ENCODE measurements around the gene ASB5.

The ASB5 gene

GRCh38 chr4:176277162-176277904 lies 8.3 kb upstream of the ASB5 start:
- peak; percentile 34 for DNase-seq (ENCODE audit: low spot score)

GRCh38 chr4:176276710-176277109 lies 7.7 kb upstream of the ASB5 start:
- DNase-seq (ENCODE audit: low spot score) = no peak

GRCh38 chr4:176274441-176274840 lies 5.4 kb upstream of the ASB5 start:
- DNase-seq (ENCODE audit: low spot score) = no peak

DNA sequence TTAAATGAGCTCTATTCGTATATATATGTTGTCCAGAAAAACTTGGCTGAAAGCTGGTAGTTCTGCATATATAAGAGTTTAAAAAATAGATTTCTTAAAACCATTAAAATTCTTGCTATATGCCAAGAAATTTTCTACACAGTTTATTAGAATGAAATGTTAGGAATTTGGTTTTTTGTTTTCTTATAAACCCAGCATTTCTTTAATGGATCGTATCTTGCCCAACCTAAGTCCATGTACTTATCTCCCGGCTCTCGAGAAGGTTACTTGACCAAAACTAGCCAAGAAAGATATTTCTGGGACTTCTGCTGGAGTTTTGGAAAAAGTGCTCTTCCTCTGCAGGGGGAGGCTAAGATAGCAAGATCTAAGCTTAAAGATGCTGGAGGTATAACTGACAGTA lies 4.7 kb upstream of the ASB5 start:
- DNase-seq (ENCODE audit: low spot score) = no peak

- no peak for DNase-seq (ENCODE audit: low spot score)
Measured at GRCh38 chr4:176272799-176273198, 3.8 kb upstream of the ASB5 start.

DNA sequence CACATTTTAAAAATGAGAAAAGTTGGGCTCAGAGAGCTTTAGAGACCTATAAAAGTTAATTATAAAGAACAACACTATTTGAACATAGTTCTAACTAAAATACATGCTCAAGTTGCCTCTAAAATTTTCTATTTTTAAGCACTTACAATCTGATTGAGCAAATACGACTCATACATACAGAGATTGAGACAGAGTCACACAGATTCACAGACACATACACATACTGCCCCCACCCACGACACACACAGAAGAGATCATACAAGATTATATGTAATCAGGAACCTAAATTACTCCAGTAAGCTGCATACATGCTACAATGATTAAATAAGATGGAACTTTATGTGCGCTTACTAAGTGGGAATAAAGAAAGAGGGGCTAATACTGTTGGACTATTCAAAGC lies 2.7 kb upstream of the ASB5 start:
- DNase-seq (ENCODE audit: low spot score) = no peak

DNA sequence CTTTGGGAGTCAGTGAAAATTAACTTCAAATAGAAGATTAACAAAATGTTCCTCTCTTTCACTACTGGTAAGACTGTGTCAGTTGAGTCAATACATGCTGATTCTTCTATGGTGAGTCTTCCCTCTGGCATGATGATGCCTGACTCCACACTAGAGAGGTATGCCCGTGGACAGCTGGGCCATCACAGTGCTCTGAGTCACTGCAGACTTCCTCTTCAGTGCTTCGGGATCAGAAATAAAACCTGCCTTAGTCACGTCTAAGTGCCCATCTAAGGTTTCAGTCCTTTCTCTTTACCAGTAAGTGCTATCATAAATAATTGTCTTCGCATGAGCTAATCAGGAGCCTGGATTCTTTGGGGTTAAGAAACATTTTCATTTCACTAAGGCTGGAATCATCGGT lies 1.6 kb upstream of the ASB5 start:
- no peak for DNase-seq (ENCODE audit: low spot score)

DNA sequence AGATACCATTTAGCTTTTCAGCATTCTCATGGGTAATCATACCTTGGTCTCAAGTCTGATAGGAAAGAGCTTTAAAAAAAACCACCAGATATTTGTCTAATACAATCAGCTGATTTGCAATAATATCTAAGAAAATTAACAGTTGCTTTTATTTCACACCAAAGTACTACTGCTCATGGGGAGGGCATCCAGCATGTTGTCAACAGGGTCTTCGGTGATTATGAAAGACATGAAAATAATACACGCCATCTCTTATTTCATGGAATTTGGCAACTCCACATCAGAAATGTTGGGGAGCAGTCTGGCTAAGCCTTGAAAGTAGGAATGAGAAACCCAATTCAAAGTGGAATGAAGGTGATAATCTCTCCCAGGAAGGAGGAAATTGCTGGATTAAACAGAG lies 3.0 kb downstream of the ASB5 start:
- DNase-seq (ENCODE audit: low spot score) = no peak

DNA sequence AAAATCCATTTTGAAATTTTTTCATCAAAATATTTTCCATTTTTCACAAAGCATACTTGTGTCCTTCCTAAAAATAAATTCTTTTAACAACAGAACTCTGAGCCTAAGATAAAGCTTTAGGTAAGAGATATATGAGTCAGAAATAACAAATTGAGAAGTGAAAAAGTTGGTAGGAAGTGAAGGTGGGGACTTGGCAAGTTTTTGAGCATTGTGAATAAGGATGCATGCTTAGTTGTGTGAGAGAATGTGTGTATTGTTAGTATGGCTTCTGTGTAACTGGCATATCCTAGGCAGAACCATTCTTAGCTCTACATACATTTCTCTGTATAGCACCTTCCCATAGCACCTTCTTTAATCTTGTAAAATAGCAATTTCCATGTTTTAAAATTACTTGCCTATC lies 6.8 kb downstream of the ASB5 start:
- DNase-seq (ENCODE audit: low spot score) = no peak

DNA sequence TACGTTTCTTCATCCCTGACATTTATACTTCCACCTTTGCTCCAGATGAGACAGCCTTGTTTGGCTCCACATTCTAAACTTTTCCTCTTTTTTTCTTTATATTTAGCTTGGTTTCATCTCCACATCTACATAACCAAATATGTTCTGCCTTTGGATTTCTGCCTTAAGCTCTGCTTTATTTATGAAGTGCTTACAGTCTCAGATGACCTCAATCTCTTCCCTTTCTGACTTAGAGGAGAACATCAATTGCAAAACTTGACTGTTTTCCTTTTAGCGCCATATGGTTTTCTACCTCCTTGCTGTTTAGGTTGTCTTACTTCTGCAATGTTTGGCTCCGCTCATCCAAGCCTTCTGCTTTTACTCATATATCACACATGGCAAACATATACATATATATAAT lies 7.5 kb downstream of the ASB5 start:
- no peak for DNase-seq (ENCODE audit: low spot score)

DNA sequence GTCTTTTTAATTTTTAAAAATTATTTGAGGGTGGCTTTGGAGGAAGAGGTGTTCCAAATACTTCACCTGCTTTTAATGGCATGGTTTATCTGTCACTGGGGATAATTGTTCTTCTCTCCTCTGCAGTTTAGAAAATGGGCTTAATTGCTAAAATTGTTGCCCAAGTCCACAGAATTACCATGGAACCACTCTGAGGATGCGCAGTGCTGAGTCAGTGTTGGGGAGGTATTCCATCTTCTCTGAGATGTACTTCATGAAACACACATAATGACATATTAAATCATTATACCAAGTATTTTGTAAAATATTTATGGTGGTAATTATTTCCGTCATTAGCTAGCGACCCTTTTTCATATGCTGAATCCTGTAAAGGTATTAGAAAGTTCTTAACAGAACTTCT lies 8.0 kb downstream of the ASB5 start:
- no peak for DNase-seq (ENCODE audit: low spot score)

DNA sequence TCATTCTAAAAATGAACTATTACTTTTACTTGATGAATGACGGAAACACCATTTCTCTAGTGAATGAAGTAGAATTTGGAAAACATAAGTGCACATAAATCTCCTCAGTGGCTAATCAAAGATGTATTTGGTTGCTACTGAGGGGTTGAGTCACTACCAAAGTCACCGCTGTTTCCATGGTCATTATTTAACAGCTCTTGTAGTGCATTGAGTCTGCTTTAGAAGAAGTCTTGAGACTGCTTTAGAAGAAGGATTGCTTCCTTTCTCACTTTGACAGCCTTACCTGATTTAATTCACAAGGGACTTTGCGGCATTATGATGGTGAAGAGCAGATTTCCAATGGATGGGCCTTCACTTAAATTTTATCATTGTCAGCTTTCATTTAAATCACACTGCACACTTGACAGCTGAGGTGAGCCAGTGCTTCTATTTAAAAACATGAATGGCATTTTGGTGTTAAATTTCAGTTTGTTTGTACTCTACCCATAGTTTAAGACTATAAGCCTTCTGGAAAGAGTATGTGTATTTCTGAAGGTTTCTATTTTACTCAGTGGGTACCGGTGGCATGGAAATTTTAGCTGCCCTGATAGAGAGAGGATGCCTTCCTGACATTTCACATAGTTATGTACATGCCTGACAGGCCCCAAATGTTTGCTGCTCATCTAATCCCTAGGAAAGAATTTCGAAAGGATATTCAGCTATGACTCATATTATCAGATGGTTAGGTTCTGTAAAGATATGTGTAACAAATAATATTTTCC lies 9.5 kb downstream of the ASB5 start:
- no peak for DNase-seq (ENCODE audit: low spot score)

GRCh38 chr4:176258135-176258534 lies 10.9 kb downstream of the ASB5 start:
- no peak for DNase-seq (ENCODE audit: low spot score)

DNA sequence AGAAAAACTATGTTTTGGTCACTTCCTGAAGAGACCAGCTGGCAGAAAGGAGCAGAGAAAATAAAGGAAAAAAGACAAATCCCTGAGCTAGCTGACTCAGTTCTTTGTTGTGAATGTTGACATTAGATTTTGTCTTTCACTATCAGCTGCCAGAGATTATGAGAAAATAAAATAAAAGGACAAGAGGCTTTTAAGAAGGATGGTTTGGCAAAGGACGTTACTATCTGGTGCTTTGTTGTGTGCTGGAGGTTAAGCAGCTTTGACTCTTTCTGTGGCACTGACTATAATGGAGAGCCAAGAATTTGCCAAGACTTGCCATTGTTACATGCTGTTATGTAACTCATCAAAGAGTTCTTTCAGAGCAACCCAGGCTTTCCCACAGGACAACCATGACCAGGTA lies 12.1 kb downstream of the ASB5 start:
- no peak for DNase-seq (ENCODE audit: low spot score)

DNA sequence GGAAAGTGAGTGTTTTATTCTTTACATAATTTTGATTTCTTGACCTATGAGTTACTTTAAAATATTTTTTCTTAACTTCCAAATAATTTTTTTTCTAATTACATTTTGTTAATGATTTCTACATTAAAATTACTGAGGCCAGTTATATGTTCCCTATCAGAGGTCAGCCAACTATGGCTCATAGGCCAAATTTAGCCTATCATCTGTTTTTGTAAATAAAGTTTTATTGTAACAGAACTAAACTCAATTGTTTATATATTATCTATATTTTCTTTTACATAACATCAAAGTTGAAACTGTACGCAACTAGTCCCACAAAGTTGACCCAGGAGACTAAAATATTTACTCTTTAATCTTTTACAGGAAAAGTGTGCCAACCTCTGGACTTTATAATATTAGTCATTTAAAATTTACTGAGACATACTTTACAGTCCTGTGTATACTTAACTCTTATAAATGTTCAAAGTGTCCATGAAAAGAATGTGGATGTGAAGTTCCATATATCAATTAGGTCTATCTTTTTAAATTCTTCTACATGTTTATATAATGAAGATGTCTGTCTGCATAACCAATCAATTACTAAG lies 26.2 kb downstream of the ASB5 start:
- DNase-seq (ENCODE audit: low spot score) = no peak

DNA sequence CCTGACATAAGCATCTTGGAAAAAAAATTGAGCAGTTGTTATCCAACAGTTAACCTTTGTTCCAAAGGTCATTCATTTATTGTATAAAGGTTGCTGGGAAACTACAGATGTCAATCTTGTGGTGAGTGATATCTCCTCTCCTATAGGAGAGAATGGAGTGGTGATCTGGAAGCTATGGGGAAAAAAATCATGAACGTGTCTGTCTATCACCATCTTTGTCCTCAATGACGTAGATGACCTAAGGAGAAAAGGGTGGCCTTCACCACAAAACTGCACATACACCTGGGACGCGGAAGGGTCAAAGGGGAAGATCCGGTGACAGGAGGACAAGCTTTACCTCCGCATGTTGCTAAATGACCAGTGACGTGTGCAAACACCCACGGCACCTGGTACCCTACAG lies 27.3 kb downstream of the ASB5 start:
- DNase-seq (ENCODE audit: low spot score) = no peak

DNA sequence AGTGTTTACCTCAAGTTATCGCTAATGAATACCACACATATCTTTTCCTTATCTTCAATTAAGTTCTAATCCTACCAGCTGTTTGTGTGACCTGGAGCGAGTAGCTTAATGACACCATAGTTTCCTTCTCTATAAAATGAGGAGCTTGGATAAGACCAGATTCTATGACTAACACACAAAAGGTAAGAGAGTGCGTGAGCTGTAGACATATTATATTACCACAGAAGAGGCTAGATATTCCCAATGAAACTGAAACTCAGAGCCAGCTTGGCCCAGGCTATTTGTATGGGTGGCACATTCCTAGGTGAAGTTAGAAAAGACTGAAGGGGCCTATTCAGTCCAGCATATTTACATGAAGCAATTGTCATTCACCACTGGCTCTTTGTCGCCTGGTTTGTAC lies 30.2 kb downstream of the ASB5 start:
- no peak for DNase-seq (ENCODE audit: low spot score)

DNA sequence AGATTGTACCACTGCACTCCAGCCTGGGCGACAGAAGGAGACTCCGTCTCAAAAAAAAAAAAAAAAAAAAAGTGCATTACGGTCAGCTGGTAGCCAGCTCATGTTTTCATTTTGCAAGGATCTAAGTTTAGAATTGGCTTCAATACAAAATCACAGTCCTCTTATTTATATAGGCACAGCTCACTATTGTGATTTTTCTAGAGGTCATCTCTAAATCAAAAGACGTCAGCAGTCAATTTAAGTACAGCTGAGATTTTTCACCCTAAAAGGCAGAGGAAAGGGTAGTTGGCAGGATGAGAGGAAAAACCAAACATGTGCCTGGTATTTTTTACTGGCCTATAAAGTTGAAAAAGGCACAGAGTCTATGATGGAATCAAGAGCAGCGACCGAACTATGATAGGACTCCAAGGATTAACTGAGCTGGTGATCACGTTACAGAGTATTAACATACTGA lies 30.8 kb downstream of the ASB5 start:
- no peak for DNase-seq (ENCODE audit: low spot score)

DNA sequence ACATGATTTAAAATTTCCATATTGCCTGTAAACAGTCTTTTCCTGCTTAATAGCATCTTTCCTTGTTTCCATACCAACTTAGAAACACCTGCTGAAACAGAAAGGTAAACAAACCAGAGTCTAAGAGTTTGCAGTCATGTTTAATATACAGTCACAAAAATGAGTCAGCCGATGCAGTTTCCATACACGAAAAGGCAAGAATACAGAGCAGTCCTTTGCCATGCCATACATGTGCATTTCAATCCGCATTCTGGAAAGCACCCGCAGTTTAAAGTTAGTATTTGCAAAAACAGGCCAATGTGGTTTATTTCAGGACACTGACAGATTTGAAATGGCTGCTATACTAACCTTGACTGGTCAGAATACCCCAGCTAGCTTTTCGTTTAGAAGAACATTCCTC lies 32.1 kb downstream of the ASB5 start:
- DNase-seq (ENCODE audit: low spot score) = no peak

GRCh38 chr4:176230836-176231235 lies 38.2 kb downstream of the ASB5 start:
- DNase-seq (ENCODE audit: low spot score) = no peak

DNA sequence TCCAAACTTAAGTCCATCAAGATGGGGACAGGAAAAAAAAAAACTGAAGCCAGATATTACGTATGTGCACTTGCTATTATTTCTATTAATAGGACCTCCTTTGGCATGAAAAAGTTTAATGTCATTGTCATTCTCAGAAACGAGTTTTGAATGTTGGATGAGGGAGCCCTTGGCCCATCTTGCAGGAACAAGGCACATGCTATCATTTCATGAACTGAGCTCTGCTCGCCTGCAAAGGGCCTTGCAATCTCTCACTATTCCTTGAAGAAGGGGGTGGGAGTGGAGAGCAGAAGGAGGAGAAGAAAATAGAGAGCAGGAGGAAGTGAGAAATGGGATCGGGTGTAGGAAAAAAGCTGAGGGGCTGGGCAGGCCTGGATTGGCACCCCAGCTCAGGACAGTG lies 39.4 kb downstream of the ASB5 start:
- DNase-seq (ENCODE audit: low spot score) = no peak

GRCh38 chr4:176226736-176227135 lies 42.3 kb downstream of the ASB5 start:
- DNase-seq (ENCODE audit: low spot score) = no peak

DNA sequence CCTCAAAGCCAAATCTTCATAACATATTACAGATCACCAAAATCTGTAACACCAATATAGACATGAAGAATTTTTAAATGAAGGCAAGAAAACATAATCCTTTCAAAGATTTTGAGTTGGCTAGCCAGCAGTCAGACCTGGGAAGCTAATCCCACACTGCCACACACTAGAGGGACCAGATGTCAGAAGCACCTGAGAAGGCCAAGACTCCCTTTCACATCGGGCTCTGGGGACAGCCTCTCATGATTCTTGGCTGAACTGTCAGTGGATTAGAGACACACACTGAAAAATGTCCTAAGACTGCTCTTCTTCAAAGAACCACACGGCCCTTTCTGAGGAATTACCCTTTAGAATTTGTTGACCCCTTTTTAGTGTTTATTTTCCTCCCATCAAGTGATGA lies 45.5 kb downstream of the ASB5 start:
- no peak for DNase-seq (ENCODE audit: low spot score)

Data from germinal center (tissue), 1 donor.